HL-60 (cell line): ENCODE measurements around the gene DCXR.

Source experiments
- DNase-seq, 2 experiments: peaks; one replicate each; pipeline ENCODE4 v3.0.0-alpha.2; 2010 to 2020; ENCODE audit warnings: low read depth in 1 of 2, low spot score in 1 of 2
- H3K27ac ChIP-seq: fragments of 250-450 bp; sonication (Bioruptor Pico); replicated peaks from 2 replicates; pipeline ENCODE4 v1.5.1; 2020; ENCODE audit warnings: mild to moderate bottlenecking, moderate library complexity
- H3K27me3 ChIP-seq: fragments of 250-450 bp; sonication (Bioruptor Pico); 2 replicates; pipeline ENCODE4 v1.5.1; 2021; ENCODE audit warnings: mild to moderate bottlenecking, moderate library complexity; ENCODE audit not compliant: insufficient read depth, poor library complexity, severe bottlenecking
- H3K4me3 ChIP-seq: replicated peaks from 2 replicates; pipeline ENCODE4 v1.5.1; 2011; ENCODE audit warnings: mild to moderate bottlenecking, control low read depth, low read length; ENCODE audit not compliant: insufficient read depth
- CTCF ChIP-seq: IDR thresholded peaks from one replicate; pipeline ENCODE4 v1.5.1; 2011; ENCODE audit warnings: low read length, control low read depth, inconsistent platforms; ENCODE audit not compliant: insufficient read depth
- GABPA ChIP-seq: IDR thresholded peaks from 2 replicates; pipeline ENCODE4 v1.6.1; 2012; ENCODE audit warnings: low read depth
- POLR2AphosphoS5 ChIP-seq: IDR thresholded peaks from 2 replicates; pipeline ENCODE4 v1.6.1; 2012; ENCODE audit warnings: low read depth
- REST ChIP-seq: IDR thresholded peaks from 2 replicates; pipeline ENCODE4 v1.6.1; 2012; ENCODE audit warnings: low read depth; ENCODE audit not compliant: insufficient replicate concordance
- SPI1 ChIP-seq: IDR thresholded peaks from 2 replicates; pipeline ENCODE4 v1.6.1; 2012; ENCODE audit warnings: low read depth, mild to moderate bottlenecking, borderline replicate concordance

DCXR gene

GRCh38 chr17:82064433-82065192, 27.1 kb upstream of the DCXR start:
- H3K27me3 ChIP-seq = no peaks in the 10 kb centered on the region
- peak overlapping the region; percentile 76 for H3K27ac ChIP-seq
- DNase-seq = no peak
- peak overlapping the region; percentile 96 for H3K4me3 ChIP-seq
- TF ChIP-seq POLR2AphosphoS5 (no peak), REST (no peak), CTCF (no peak), GABPA (no peak), SPI1 (no peak)

GRCh38 chr17:82063424-82064415, 26.2 kb upstream of the DCXR start:
- TF ChIP-seq POLR2AphosphoS5 = no peak; the same call in 1 of the 2 replicates
- no peak for TF ChIP-seq SPI1
- TF ChIP-seq REST = no peak
- no peak for TF ChIP-seq GABPA
- TF ChIP-seq CTCF = no peak
- no peak for DNase-seq
- Histone ChIP-seq H3K27ac (no peak overlapping the region), H3K4me3 (no peak overlapping the region), H3K27me3 (no peaks in the 10 kb centered on the region)

GRCh38 chr17:82062984-82063368, 25.5 kb upstream of the DCXR start:
- TF ChIP-seq SPI1 = no peak
- no peak for TF ChIP-seq GABPA
- no peak for TF ChIP-seq CTCF
- no peak for TF ChIP-seq POLR2AphosphoS5
- no peak for TF ChIP-seq REST
- no peaks in the 10 kb centered on the region for H3K27me3 ChIP-seq
- H3K4me3 ChIP-seq = no peak overlapping the region
- no peak overlapping the region for H3K27ac ChIP-seq
- no peak for DNase-seq
